ENCODE results near the gene MEAF6.

DNA sequence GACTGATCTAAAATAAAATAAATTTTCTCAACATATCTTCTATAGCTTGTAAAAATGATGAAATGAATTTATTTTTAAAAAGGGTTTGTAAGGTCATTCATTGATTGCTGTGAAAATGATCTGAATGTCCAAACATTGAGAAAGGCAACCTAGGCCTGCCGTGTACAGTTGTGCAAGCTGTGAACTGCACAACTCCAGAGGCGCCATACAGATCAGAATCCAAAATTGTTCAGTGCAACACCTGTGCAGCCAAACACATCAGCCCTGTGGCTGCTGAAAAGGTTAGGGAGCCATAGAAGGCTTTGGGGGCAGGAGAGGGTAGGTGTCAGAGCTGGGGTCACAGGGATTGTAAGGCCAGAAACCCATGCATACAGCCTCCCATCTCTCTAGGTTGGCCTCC is 50.1 kb downstream of the MEAF6 start:
- TF ChIP-seq, protein P1, sequence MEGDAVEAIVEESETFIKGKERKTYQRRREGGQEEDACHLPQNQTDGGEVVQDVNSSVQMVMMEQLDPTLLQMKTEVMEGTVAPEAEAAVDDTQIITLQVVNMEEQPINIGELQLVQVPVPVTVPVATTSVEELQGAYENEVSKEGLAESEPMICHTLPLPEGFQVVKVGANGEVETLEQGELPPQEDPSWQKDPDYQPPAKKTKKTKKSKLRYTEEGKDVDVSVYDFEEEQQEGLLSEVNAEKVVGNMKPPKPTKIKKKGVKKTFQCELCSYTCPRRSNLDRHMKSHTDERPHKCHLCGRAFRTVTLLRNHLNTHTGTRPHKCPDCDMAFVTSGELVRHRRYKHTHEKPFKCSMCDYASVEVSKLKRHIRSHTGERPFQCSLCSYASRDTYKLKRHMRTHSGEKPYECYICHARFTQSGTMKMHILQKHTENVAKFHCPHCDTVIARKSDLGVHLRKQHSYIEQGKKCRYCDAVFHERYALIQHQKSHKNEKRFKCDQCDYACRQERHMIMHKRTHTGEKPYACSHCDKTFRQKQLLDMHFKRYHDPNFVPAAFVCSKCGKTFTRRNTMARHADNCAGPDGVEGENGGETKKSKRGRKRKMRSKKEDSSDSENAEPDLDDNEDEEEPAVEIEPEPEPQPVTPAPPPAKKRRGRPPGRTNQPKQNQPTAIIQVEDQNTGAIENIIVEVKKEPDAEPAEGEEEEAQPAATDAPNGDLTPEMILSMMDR (IDR thresholded peaks at IDR 0.05; ENCODE audit: insufficient read depth, low read length), result no peak
- TF ChIP-seq POLR2AphosphoS5 (IDR thresholded peaks at IDR 0.05; ENCODE audit: low read depth) (no peak), REST (IDR thresholded peaks at IDR 0.05; ENCODE audit: insufficient replicate concordance, low read depth) (no peak), GABPA (IDR thresholded peaks at IDR 0.05; ENCODE audit: low read depth) (no peak)

Measured in HL-60 (cell line).